Measurements from ENCODE around the gene RGP1.

GRCh38 chr9:35746583-35746982, 2.5 kb upstream of the RGP1 start:
- TF ChIP-seq EZH2 (IDR thresholded peaks at IDR 0.05; ENCODE audit: insufficient read depth, poor library complexity, severe bottlenecking) = no peak
- no peak for TF ChIP-seq EZH2phosphoT487 (IDR thresholded peaks at IDR 0.05; ENCODE audit: insufficient read depth, low read depth)

Data from GM23248 (cell line).